Osteoblast (primary cell): ENCODE results near the gene SDR39U1. TPM values are rescaled to one million over a fixed set of nuclear protein-coding genes. Genes with fewer than 3 reads are reported as not detected.

Source experiments
- DNase-seq: peaks from one replicate; pipeline ENCODE4 v3.0.0; 2011; ENCODE audit warnings: low spot score, mixed read lengths; ENCODE audit not compliant: insufficient read length; ENCODE audit errors: missing footprints
- H2AFZ ChIP-seq: 2 replicates; pipeline ENCODE4 v1.6.0; 2011; ENCODE audit warnings: mild to moderate bottlenecking, low read length
- H3K27ac ChIP-seq: 2 replicates; pipeline ENCODE4 v1.5.1; 2011; ENCODE audit warnings: mild to moderate bottlenecking, low read depth, low read length, moderate library complexity
- H3K27me3 ChIP-seq: 2 replicates; pipeline ENCODE4 v1.6.0; 2012; ENCODE audit warnings: mild to moderate bottlenecking, control low read depth, inconsistent platforms, low read length, moderate library complexity; ENCODE audit not compliant: insufficient read depth
- H3K36me3 ChIP-seq: 2 replicates; pipeline ENCODE4 v1.5.1; 2011; ENCODE audit warnings: mild to moderate bottlenecking, low read length, control low read depth, moderate library complexity; ENCODE audit not compliant: insufficient read depth
- H3K4me1 ChIP-seq: 2 replicates; pipeline ENCODE4 v1.5.1; 2011; ENCODE audit warnings: mild to moderate bottlenecking, low read length, control low read depth, moderate library complexity; ENCODE audit not compliant: insufficient read depth
- H3K4me2 ChIP-seq: 2 replicates; pipeline ENCODE4 v1.6.0; 2011; ENCODE audit warnings: mild to moderate bottlenecking, low read length; ENCODE audit not compliant: insufficient read depth
- H3K4me3 ChIP-seq: fragments of 200-600 bp; sonication (generic); 3 replicates; pipeline ENCODE4 v1.5.1; 2012; ENCODE audit warnings: mild to moderate bottlenecking, low read length, inconsistent platforms; ENCODE audit not compliant: insufficient read depth
- H3K79me2 ChIP-seq: 2 replicates; pipeline ENCODE4 v1.6.0; 2012; ENCODE audit warnings: mild to moderate bottlenecking, low read length, control low read depth, inconsistent platforms; ENCODE audit not compliant: insufficient read depth
- H3K9me3 ChIP-seq: 2 replicates; pipeline ENCODE4 v1.5.1; 2011; ENCODE audit warnings: low read depth, low read length, control low read depth
- H4K20me1 ChIP-seq: 2 replicates; pipeline ENCODE4 v1.6.0; 2012; ENCODE audit warnings: mild to moderate bottlenecking, low read length, control low read depth; ENCODE audit not compliant: insufficient read depth
- total RNA-seq: library from RNA; depleted of rRNA; stranded (reverse); fragments of >200 nt; gene quantifications from 2 replicates; pipeline ENCODE4 v1.2.3, GENCODE V29; 2012
- TF ChIP-seq, protein P1 (sequence below): IDR thresholded peaks from 2 replicates; pipeline ENCODE4 v1.5.1; 2011; ENCODE audit warnings: mild to moderate bottlenecking, low read depth, low read length, moderate library complexity; ENCODE audit errors: extremely low read depth

The SDR39U1 gene
- total RNA-seq, 1 donor = 11.6 TPM

DNA sequence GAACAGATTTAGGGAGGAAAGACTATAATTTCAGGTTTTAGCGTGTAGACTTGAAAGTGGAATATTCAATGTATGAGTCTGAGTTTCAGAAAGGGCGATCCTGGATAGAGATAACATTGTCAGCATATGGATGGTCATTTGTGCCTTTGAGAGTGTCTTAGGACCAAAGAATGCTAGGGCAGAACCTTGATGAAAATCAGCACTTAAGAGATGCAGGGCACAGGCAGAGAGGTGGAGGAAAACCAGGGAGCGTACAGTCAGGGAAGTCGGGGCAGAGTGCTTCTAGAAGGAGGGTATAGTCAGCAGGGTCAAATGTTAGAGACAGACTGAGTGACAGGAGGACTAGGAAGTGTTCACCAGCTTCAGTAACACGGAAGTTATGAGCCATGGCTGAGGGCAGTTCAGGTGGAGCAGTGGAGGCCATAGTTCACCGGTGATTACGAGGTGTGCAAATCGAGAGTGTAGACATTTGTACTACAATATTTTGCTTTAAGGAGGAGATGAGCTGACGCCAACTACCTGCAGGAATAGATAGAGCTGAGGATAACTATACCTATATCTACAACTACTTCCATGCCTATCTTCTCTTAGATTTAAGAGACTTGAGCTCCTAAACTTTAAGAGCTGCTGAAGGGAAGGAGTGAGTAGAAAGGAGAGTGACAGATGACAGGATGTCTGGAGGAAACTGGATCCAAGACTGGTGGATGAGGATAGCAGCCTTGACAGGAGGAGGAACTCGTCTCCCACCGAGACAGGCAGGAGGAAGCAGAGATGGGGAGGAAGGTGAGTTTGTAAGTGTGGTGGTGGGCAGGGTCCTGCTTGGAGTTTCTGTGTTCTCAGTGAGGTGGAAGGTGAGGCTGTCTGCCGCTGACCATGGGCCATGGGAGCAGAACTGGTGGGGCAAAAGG lies 19.6 kb downstream of the SDR39U1 start:
- Histone ChIP-seq H3K27ac (no peak overlapping the region), H3K27me3 (peaks cover 6% of the 10 kb centered on the region), H3K79me2 (no peaks in the 10 kb centered on the region), H3K4me1 (peaks cover 24% of the 10 kb centered on the region), H3K4me3 (no peak overlapping the region), H3K9me3 (no peaks in the 10 kb centered on the region), H4K20me1 (no peaks in the 10 kb centered on the region), H2AFZ (no peak overlapping the region), H3K36me3 (no peaks in the 10 kb centered on the region), H3K4me2 (no peak overlapping the region)
- no peak for DNase-seq
- TF ChIP-seq, protein P1, sequence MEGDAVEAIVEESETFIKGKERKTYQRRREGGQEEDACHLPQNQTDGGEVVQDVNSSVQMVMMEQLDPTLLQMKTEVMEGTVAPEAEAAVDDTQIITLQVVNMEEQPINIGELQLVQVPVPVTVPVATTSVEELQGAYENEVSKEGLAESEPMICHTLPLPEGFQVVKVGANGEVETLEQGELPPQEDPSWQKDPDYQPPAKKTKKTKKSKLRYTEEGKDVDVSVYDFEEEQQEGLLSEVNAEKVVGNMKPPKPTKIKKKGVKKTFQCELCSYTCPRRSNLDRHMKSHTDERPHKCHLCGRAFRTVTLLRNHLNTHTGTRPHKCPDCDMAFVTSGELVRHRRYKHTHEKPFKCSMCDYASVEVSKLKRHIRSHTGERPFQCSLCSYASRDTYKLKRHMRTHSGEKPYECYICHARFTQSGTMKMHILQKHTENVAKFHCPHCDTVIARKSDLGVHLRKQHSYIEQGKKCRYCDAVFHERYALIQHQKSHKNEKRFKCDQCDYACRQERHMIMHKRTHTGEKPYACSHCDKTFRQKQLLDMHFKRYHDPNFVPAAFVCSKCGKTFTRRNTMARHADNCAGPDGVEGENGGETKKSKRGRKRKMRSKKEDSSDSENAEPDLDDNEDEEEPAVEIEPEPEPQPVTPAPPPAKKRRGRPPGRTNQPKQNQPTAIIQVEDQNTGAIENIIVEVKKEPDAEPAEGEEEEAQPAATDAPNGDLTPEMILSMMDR = no peak

DNA sequence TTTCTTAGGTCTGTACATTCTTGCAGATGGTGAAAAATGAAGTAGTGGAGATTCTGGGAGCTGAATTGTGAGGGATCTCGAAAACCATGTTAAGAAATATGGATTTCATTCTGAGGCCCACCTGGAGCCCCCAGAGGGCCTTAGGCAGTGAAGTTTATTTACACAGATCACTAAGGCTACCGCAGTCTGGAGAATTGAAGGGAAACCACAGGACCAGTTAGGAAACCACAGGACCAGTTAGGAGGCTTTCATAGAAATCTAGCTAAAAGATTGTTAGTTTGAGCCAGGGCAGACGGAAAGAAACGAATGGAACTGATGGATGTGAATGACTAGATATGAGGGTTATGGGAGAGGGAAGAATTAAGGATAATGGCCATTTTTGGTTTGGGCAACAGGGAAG lies 20.3 kb downstream of the SDR39U1 start:
- TF ChIP-seq, protein P1 = no peak
- H3K36me3 ChIP-seq = no peaks in the 10 kb centered on the region
- DNase-seq = no peak
- H3K9me3 ChIP-seq = no peaks in the 10 kb centered on the region
- no peak overlapping the region for H3K4me2 ChIP-seq
- no peak overlapping the region for H3K27ac ChIP-seq
- H3K79me2 ChIP-seq = no peaks in the 10 kb centered on the region
- no peak overlapping the region for H2AFZ ChIP-seq
- H3K4me1 ChIP-seq = peaks cover 24% of the 10 kb centered on the region
- no peak overlapping the region for H3K4me3 ChIP-seq
- peaks cover 6% of the 10 kb centered on the region for H3K27me3 ChIP-seq
- no peaks in the 10 kb centered on the region for H4K20me1 ChIP-seq

DNA sequence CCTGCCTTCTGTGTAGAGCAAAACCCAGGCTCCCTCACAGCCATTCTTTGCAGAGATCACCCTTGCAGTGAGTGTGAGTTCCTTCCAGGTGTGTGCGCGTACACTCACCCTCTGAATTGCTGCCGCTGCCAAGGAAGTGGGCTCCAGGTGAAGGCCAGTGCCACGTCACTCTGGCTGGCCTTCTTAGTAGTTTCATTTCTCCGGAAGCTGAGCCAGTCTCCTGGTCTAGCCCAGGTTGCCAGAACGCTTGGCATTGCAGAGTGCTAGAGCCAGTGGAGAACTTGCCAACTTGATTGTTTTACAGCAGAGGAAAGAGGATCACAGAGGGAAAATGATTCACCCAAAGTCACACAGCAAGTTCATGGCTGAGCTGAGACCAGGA lies 24.1 kb downstream of the SDR39U1 start:
- no peaks in the 10 kb centered on the region for H3K79me2 ChIP-seq
- H2AFZ ChIP-seq = no peak overlapping the region
- H3K36me3 ChIP-seq = no peaks in the 10 kb centered on the region
- H3K27ac ChIP-seq = no peak overlapping the region
- H3K4me2 ChIP-seq = peak overlapping the region; percentile 6
- TF ChIP-seq, protein P1 = no peak
- H3K27me3 ChIP-seq = peaks cover 6% of the 10 kb centered on the region
- H3K4me1 ChIP-seq = peaks cover 9% of the 10 kb centered on the region
- H3K9me3 ChIP-seq = no peaks in the 10 kb centered on the region
- peak; percentile 90 for DNase-seq
- no peak overlapping the region for H3K4me3 ChIP-seq
- H4K20me1 ChIP-seq = no peaks in the 10 kb centered on the region

DNA sequence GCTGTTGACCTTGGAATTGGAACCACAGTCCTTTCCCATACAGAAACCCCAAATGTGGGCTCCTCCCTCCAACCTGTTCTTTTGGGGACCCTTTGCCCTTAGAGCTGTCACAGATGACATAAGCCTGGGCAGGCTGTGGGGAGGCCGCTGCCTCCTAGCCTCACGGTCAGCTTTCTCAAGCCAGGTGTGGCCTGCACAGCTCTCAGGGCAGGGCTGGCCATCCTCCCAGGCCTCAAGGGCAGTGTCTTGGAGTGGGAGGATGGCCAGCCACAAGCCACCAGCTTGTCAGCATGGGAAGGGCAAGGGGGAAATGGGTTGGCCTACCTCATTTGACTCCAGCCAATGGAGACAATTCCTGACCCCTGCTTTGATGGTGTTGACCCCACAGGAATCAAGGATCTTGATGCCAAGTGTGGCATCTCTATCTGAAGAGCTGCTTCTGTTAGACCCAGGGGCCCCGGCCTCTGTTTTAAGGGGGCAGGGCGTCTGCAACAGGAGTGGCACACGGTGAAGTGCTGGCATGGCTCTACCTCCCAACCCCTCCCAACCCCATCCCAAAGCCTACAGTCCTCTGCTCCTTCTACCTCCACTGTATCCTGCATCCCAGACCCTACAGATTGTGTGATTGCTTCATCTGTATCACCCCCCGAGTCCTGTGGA lies 24.6 kb downstream of the SDR39U1 start:
- Histone ChIP-seq H2AFZ (no peak overlapping the region), H3K9me3 (no peaks in the 10 kb centered on the region), H3K4me2 (peak overlapping the region; percentile 6), H3K27me3 (peaks cover 6% of the 10 kb centered on the region), H4K20me1 (no peaks in the 10 kb centered on the region), H3K4me3 (no peak overlapping the region), H3K36me3 (no peaks in the 10 kb centered on the region), H3K4me1 (peaks cover 9% of the 10 kb centered on the region), H3K27ac (no peak overlapping the region), H3K79me2 (no peaks in the 10 kb centered on the region)
- TF ChIP-seq, protein P1 = no peak
- no peak for DNase-seq
